ENCODE results near the gene ANKRD13D.
A peak's percentile ranks its signal among the peaks of the same experiment; 100 is the strongest.
"Not testable (repeated sequence)": the region's sequence is repeated elsewhere in the genome, so short reads cannot be mapped to it uniquely, and the experiment has no call there.

ANKRD13D gene

GRCh38 chr11:67313125-67313890 lies 24.2 kb downstream of the ANKRD13D start:
- no peak for TF ChIP-seq CTCF (IDR thresholded peaks at IDR 0.05; ENCODE audit: low read depth, low read length)
- no peak for DNase-seq (ENCODE audit: low read depth, low spot score)
- in situ Hi-C loops (cut with HindIII; ENCODE audit: low sequenced_read_pairs): no loop called here
- no peak overlapping the region for H3K4me3 ChIP-seq (ENCODE audit: low read depth, low read length)

- no peak for DNase-seq (ENCODE audit: low read depth, low spot score)
- no peak overlapping the region for H3K4me3 ChIP-seq (ENCODE audit: low read depth, low read length)
- TF ChIP-seq CTCF (IDR thresholded peaks at IDR 0.05; ENCODE audit: low read depth, low read length): no peak
- in situ Hi-C loops (cut with HindIII; ENCODE audit: low sequenced_read_pairs): no loop called here
Observed at GRCh38 chr11:67314218-67314617, 25.1 kb downstream of the ANKRD13D start.

GRCh38 chr11:67315325-67315909 lies 26.3 kb downstream of the ANKRD13D start:
- DNase-seq (ENCODE audit: low read depth, low spot score): no peak
- TF ChIP-seq CTCF (IDR thresholded peaks at IDR 0.05; ENCODE audit: low read depth, low read length): no peak
- in situ Hi-C loops (cut with HindIII; ENCODE audit: low sequenced_read_pairs): no loop called here
- no peak overlapping the region for H3K4me3 ChIP-seq (ENCODE audit: low read depth, low read length)

GRCh38 chr11:67316882-67317204 lies 27.7 kb downstream of the ANKRD13D start:
- in situ Hi-C loops (cut with HindIII; ENCODE audit: low sequenced_read_pairs): no loop called here
- no peak for TF ChIP-seq CTCF (IDR thresholded peaks at IDR 0.05; ENCODE audit: low read depth, low read length)
- DNase-seq (ENCODE audit: low read depth, low spot score): no peak
- H3K4me3 ChIP-seq (ENCODE audit: low read depth, low read length): peak overlapping the region; percentile 86

GRCh38 chr11:67317205-67317887 lies 28.2 kb downstream of the ANKRD13D start:
- in situ Hi-C loops (cut with HindIII; ENCODE audit: low sequenced_read_pairs): no loop called here
- peak overlapping the region; percentile 86 for H3K4me3 ChIP-seq (ENCODE audit: low read depth, low read length)
- TF ChIP-seq CTCF (IDR thresholded peaks at IDR 0.05; ENCODE audit: low read depth, low read length): peak; percentile 85
- DNase-seq (ENCODE audit: low read depth, low spot score): peak; percentile 94

- no peak for DNase-seq (ENCODE audit: low read depth, low spot score)
- in situ Hi-C loops (cut with HindIII; ENCODE audit: low sequenced_read_pairs): no loop called here
- H3K4me3 ChIP-seq (ENCODE audit: low read depth, low read length): peak overlapping the region; percentile 86
- TF ChIP-seq CTCF (IDR thresholded peaks at IDR 0.05; ENCODE audit: low read depth, low read length): no peak
Observed at GRCh38 chr11:67317888-67318555, 28.9 kb downstream of the ANKRD13D start.

GRCh38 chr11:67318876-67319275 lies 29.8 kb downstream of the ANKRD13D start:
- DNase-seq (ENCODE audit: low read depth, low spot score); H3K4me3 ChIP-seq (ENCODE audit: low read depth, low read length); in situ Hi-C loops (cut with HindIII; ENCODE audit: low sequenced_read_pairs): not testable (repeated sequence)

Data from astrocyte of the spinal cord (primary cell).